Chondrocyte (in vitro differentiated cells): ENCODE results near the gene ECM2. TPM values are rescaled to one million over a fixed set of nuclear protein-coding genes. Genes with fewer than 3 reads are reported as not detected.
A peak's percentile ranks its signal among the peaks of the same experiment; 100 is the strongest.
"Not testable (repeated sequence)": the region's sequence is repeated elsewhere in the genome, so short reads cannot be mapped to it uniquely, and the experiment has no call there.

Experiments used
- DNase-seq: peaks from one replicate; pipeline ENCODE4 v3.0.0; 2021; ENCODE audit warnings: mixed read lengths, low spot score
- H3K27ac Mint-ChIP-seq: one replicate; pipeline ENCODE4 v1.8.0; 2021; ENCODE audit warnings: mild to moderate bottlenecking, moderate library complexity, mixed read lengths; ENCODE audit not compliant: unreplicated experiment
- H3K27me3 Mint-ChIP-seq: 2 replicates; pipeline ENCODE4 v1.8.0; 2021; ENCODE audit warnings: low read depth, mixed read lengths
- H3K36me3 Mint-ChIP-seq: 2 replicates; pipeline ENCODE4 v1.8.0; 2021; ENCODE audit warnings: low read depth, mixed read lengths
- H3K4me1 Mint-ChIP-seq: 2 replicates; pipeline ENCODE4 v1.8.0; 2021; ENCODE audit warnings: low read depth, mild to moderate bottlenecking, mixed read lengths
- H3K4me3 Mint-ChIP-seq: one replicate; pipeline ENCODE4 v1.8.0; 2021; ENCODE audit warnings: mild to moderate bottlenecking, moderate library complexity, mixed read lengths; ENCODE audit not compliant: unreplicated experiment
- H3K9me3 Mint-ChIP-seq: 2 replicates; pipeline ENCODE4 v1.8.0; 2021; ENCODE audit warnings: low read depth, mixed read lengths
- CTCF ChIP-seq: fragments of 200-600 bp; sonication (generic); IDR thresholded peaks from 2 replicates; pipeline ENCODE4 v1.5.0; 2021; ENCODE audit warnings: antibody characterized with exemption, mild to moderate bottlenecking, moderate library complexity
- long read RNA-seq: library from polyadenylated mRNA; stranded (forward); transcript quantifications from one replicate; pipeline ENCODE4 v2.0.0, GENCODE V29; 2021
- total RNA-seq: library from RNA; stranded (reverse); gene quantifications from 3 replicates; pipeline ENCODE4 v1.2.1, GENCODE V29; 2021

Gene ECM2
- 31.7 to 39.6 TPM (median 34.2 TPM) in 3 replicates for total RNA-seq
- long read RNA-seq, transcript ECM2-201 (10 exons, 3,253 nt), result major isoform, 5 of 24 reads
- long read RNA-seq, partial matches to known transcripts, result 0 of 24 reads
- long read RNA-seq, other reads (novel, unspliced or antisense), result 16 of 24 reads

GRCh38 chr9:92535940-92536850, at the start of gene ECM2:
TSS of gene ECM2 (minus strand) at chr9:92535990. CDS start at chr9:92522866, 13,124 bp downstream.
- peak within 1 kb of the TSS; percentile 66 for H3K4me3 Mint-ChIP-seq
- peaks cover 27% of the 10 kb centered on the region for H3K4me1 Mint-ChIP-seq
- no peaks in the 10 kb centered on the region for H3K27me3 Mint-ChIP-seq
- H3K36me3 Mint-ChIP-seq, result peaks cover 16% of the 10 kb centered on the region
- H3K27ac Mint-ChIP-seq, result peak within 1 kb of the TSS; percentile 93
- peaks cover 16% of the 10 kb centered on the region for H3K9me3 Mint-ChIP-seq
- no peak for DNase-seq
- no peak for TF ChIP-seq CTCF

- Mint-ChIP-seq H3K4me3 (no peak overlapping the region), H3K4me1 (peaks cover 10% of the 10 kb centered on the region), H3K27ac (no peak overlapping the region), H3K36me3 (peaks cover 3% of the 10 kb centered on the region), H3K9me3 (peaks cover 13% of the 10 kb centered on the region), H3K27me3 (no peaks in the 10 kb centered on the region)
- no peak for TF ChIP-seq CTCF
- no peak for DNase-seq
Measured at GRCh38 chr9:92576175-92576574, 40.4 kb upstream of the ECM2 start.

- peaks cover 13% of the 10 kb centered on the region for H3K9me3 Mint-ChIP-seq
- not testable (repeated sequence) for H3K27ac Mint-ChIP-seq, H3K27me3 Mint-ChIP-seq, H3K4me3 Mint-ChIP-seq, DNase-seq, H3K36me3 Mint-ChIP-seq
- peaks cover 10% of the 10 kb centered on the region for H3K4me1 Mint-ChIP-seq
Measured at GRCh38 chr9:92573612-92574011, 37.8 kb upstream of the ECM2 start.

GRCh38 chr9:92571871-92572270, 36.1 kb upstream of the ECM2 start:
- H3K27ac Mint-ChIP-seq, H3K27me3 Mint-ChIP-seq, DNase-seq, H3K36me3 Mint-ChIP-seq, H3K4me3 Mint-ChIP-seq: not testable (repeated sequence)
- H3K9me3 Mint-ChIP-seq, result peaks cover 15% of the 10 kb centered on the region
- H3K4me1 Mint-ChIP-seq, result peaks cover 10% of the 10 kb centered on the region

GRCh38 chr9:92564982-92565381, 29.2 kb upstream of the ECM2 start:
- TF ChIP-seq CTCF, result no peak
- H3K27ac Mint-ChIP-seq, result no peak overlapping the region

GRCh38 chr9:92564504-92564903, 28.7 kb upstream of the ECM2 start:
- Mint-ChIP-seq H3K27ac (no peak overlapping the region), H3K4me3 (no peak overlapping the region), H3K36me3 (peaks cover 2% of the 10 kb centered on the region), H3K9me3 (peaks cover 14% of the 10 kb centered on the region), H3K27me3 (no peaks in the 10 kb centered on the region), H3K4me1 (peaks cover 30% of the 10 kb centered on the region)
- TF ChIP-seq CTCF, result no peak
- no peak for DNase-seq

More at GRCh38 chr9:92564982-92565381, 29.2 kb upstream of the ECM2 start:
- Mint-ChIP-seq H3K27me3 (no peaks in the 10 kb centered on the region), H3K4me1 (peaks cover 30% of the 10 kb centered on the region), H3K9me3 (peaks cover 14% of the 10 kb centered on the region), H3K4me3 (no peak overlapping the region), H3K36me3 (peaks cover 2% of the 10 kb centered on the region)
- no peak for DNase-seq
